SK-MEL-5 (cell line): ENCODE data around the gene GRB10. TPM values are rescaled to one million over a fixed set of nuclear protein-coding genes. Genes with fewer than 3 reads are reported as not detected.

Source experiments
- DNase-seq: peaks from one replicate; pipeline ENCODE4 v3.0.0-alpha.2; 2016; ENCODE audit warnings: low read depth, low spot score
- in situ Hi-C: cut with HindIII; loops from 2 replicates; pipeline ENCODE4 v1.10.0; 2016; ENCODE audit warnings: low sequenced_read_pairs, high pct_unique_total_duplicates, low pct_unique_long_range_greater_than_20kb
- total RNA-seq: library from RNA; depleted of rRNA; stranded (reverse); fragments of >200 nt; shearing (Covaris generic); gene quantifications from 2 replicates; pipeline ENCODE4 v1.2.3, GENCODE V29; 2014

Gene GRB10
- total RNA-seq, 1 experiment from 2014 or later: 94.3 TPM

DNA sequence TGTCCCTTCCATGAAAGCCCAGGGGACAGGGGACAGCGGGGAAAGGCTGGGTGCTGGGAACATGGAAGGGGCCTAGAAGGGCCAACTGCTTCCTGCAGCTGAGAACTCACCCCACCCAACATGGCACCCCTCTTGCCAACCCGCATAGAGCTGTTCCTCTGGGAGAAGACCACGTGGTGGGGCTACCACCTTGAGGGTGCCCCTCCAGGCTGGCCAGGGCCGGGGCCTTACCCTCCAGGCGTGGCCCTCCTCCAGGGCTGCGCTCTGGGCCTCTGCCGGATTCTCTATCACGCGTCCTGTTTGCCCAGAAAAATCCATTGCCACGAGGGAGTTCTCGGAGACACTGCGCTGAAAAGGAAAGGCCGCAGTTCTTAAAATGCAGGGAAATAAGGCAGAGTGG is 177.6 kb downstream of the GRB10 start:
- no peak for DNase-seq
- in situ Hi-C loops: no loop called here

DNA sequence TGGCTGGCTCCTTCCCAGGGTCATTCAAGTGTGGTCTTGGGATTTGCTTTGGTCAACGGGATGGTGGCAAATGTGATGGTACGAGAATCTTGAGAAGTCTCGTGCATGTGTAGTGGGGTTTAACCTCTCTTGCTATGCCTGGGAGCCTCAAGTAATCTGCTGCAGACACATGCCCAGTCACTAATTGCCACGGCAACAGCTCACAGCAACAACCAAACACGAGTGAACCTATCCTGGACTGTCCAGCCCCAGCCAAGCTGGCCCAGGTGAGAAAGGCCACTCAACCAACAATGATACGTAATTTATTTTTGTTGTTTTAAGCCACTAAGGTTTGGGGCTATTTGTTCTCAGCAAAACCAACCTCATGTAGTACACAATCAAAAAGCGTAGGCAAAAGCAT is 179.4 kb downstream of the GRB10 start:
- DNase-seq: no peak
- in situ Hi-C loops: no loop called here

DNA sequence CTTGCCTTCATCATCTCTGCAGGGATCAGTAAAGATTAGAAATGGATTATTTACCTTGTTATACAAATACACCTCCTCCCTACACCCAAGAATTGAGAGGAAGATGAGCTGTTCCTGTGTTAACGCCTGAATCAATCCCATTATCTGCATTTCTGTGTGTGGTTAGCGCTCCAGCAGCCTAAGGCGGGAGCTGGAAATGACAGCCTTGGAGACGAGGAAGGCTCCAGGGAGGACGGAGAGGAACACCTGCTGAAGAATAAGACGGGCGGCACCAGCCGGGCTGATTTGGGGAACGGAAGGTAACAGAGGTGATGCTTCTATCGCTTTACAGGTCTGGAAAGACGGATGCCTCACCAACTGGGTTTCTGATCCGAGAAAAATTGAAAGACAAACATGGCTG is 183.3 kb downstream of the GRB10 start:
- in situ Hi-C loops: no loop called here
- no peak for DNase-seq

DNA sequence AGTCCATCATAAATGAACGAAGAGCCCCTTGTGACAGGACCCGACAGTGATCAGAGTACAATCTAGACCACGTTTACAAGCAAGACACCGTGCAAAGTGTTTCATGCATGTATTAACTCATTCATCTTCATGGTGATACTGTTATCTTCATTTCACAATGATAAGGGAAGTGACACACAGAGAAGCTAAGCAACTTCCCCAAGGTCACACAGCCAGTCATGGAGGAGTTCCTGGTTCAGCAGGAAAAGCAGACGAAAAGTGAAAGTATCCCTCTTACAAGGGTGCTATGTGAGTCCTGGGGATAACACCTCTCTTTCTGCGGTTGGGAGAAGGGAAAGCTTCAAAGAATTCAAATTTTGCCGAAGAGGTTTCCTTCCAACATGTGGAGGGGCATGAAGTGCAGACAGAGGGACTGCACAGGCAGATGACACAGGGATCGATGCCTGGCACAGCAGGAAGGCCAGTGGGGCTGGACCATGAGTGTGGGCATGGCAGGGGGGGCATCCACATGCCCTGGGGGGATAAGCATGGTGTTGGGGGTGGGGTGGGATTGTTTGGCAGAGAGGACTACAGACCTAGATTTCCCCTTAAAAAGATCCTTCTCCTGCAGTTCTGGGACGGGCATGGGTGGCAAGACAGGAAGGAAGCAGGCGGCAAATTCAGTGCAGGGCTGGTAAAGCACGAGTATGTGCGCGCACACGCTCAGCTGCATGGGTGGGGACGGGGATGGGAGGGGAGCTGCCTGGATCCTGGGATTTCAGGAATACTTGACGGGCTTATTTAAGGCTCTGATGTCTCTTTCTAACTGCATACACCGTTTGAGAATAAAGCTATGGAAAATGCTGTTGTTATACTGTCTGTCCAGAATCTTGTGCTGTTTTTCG is 184.0 kb downstream of the GRB10 start:
- DNase-seq: no peak
- in situ Hi-C loops: no loop called here

DNA sequence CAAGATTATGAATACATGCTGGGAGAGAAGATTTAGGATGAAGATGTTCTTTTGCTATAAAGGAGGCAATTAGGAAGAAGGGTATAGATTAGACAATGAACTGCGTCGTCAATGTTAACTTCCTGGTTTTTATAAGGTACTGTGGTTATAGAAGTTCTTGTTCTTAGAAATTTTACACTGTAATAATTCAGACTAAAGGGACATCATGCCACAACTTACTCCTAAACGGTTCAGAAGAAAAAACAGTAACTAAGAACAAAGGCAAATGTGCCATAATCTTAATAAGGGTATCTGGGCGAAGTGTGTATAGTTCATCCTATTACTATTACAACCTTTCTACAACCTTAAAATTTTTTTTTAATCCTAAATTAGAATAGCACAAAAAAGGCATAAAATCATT is 186.2 kb downstream of the GRB10 start:
- no peak for DNase-seq
- in situ Hi-C loops: no loop called here

DNA sequence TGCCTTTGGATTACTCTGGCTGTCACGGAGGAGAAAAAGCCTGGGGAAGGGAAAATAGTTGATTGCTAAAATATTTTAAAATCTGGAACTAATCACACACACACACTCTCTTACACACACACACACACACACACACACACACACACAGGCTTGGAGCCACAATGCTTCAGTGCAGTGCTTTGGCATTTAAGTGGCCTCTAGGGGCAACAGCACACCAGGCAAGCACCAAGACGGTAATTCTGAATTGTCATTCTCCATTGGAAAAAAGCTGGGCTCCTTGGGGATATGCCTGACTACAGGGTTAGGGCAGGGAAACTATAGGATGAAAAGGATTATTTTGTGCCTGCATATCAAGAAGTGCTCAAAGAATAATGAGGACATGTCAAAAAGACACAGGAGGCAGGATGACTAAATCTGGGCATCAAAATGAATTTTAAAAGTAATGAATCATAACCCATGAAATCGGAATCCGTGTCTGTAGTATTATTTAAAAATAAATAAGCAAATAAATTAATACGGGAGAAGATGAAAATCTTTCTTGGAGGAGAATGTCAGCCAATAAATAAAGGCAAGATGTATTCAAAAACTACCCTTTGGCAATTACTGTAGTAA is 187.1 kb downstream of the GRB10 start:
- peak; percentile 63 for DNase-seq
- in situ Hi-C loops: no loop called here

DNA sequence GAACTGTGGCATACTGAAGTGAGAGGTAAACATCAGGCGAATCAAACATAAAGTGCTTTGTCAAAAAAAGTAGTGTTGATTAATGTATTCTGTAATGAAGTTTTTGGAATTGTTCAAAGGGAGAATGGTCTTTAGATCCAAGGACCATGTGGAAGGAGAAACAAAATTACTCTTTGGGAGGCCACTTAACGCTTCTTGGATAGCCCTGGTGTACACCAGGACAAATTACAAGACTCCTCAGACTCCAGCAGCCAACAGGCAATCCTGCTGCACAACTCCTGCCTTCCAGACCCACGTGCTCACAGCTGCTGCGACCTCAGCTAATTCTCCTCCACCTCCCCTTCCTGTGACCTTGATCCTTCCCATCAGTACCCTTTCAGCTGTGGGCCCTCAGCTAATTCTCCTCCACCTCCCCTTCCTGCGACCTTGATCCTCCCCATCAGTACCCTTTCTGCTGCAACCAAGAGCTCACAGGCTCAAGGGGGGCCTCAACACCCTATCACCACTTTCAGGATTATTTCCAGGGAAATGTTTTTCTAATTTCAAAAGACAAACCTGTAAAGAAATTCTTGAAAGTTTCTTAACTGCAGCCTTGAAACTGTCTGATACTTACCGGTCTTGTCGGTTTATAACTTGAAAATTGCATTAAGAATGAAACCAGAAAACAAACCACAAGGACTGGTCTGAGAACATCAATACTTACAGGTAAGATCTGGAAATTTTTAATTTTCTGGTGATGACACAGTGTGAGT is 187.8 kb downstream of the GRB10 start:
- no peak for DNase-seq
- in situ Hi-C loops: no loop called here

DNA sequence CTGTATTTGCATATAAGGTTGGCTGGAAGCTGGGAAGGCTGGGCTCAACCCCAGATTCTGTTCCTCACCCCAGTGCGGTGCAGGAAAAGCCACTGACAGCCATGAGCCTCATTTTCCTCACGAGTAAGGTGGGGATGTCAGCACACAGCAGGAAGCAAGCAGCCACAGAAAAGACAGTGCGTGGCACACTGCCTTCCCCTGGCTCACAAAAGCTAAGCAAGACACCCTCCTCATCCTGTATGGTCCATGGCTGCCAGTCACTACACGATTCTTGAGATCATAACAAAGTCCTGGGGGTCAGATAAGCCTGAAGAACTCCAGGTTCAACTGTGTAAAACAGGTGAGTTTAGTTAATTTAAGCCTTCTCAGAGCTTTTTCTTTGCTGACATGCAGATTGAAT is 188.6 kb downstream of the GRB10 start:
- no peak for DNase-seq

DNA sequence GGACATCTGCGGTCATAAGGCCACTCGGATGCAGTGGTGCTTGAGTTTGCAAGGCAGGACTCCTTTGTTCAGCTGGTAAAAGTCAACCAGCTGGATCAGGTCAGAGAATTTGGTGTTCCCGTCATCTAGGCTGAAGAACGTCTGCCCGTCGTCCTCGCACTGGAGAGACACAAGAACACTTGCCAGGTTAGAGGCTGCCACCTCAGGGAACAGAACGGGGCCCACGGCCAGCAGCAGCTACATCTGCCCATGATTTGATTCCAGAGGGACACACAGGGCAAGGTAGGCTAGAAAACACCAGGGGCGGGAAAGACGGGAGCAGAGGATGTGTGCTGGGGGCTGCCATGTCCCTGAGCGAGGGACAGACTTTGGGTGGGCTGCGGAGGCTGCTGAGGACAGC is 189.8 kb downstream of the GRB10 start:
- no peak for DNase-seq
- in situ Hi-C loops: no loop called here

More for the DNA sequence above, 188.6 kb downstream of the GRB10 start:
- in situ Hi-C loops: no loop called here

DNA sequence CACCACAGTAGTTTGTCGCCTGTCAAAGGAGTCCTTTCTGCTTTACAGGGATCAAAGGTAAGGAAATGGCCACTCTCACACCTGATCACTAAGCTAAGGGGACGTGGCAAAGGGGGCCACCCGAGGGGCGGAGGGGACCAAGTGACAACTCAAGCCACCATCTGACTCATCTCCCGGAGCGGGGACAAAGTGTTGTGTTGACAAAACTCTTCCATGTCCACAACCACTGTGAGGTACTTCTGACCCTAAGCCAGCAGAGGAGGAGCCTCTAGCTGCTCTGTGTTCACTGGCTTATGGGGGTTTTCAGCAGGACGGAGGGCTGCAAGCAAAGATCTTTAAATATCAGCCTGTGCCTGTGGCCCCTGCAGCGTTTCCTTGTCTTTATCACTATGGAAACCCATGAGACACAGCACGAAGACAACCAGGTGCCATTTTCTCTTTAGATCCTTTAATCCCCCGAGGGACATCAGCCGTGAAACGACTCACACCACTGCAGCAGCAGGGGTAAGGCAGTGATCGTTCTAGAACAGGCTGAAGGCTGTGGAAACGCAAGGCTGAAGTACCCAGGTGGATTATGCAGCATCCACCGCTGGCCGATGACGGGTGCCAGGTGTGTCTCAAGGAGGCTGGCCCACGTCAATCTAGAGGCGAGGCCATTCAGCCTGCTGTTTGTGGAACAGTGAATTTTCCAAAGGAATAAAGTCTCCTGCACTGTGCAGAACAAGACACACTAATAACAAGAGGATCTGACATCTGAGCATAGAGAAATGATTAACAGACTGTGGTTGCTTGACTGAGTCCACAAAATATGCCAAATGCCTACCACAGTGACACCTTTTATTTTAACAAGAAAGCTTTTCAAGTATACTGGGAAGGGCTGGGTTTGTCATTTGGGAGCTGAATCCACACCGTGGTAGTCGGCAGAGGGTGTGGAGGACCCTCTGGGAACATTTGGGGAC is 190.9 kb downstream of the GRB10 start:
- in situ Hi-C loops: no loop called here
- DNase-seq: no peak

DNA sequence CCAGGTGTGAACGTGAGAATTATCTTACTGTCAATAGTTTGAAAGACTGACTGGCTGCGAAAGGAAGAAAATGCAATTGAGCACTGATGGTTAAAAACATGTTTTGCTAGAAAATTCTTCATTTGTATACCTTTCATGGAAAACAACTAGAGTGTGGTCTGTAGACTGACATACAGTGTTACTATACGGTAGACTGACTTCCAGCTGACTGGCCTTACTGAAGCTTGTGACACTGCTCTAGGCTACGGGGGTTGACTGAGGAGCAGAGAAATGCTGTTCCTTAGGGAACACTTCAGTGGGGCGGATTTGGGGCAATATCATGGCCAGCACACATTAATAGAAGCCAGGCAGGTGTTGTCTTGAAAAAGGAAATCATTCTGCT is 191.6 kb downstream of the GRB10 start:
- in situ Hi-C loops: no loop called here

DNA sequence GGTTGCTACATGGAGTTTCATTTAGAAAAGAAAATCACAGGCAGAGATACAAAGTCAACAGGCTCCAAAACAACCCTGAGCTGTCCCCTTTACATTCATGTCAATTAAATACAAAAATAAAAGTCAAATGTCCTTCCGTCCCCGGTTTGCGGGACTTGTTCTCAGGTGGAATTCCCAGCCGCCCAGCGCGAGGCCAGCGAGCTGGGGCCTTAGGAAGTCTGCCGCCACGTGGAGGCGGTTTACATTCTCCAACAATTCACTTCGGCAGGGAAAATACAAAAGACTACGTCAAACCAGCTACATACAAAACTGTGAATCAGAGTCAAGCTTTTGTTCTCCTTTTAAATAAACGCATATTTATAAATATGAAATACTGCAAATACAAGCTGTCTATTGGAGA is 192.2 kb downstream of the GRB10 start:
- in situ Hi-C loops: no loop called here
- no peak for DNase-seq

More for the DNA sequence above, 191.6 kb downstream of the GRB10 start:
- no peak for DNase-seq

DNA sequence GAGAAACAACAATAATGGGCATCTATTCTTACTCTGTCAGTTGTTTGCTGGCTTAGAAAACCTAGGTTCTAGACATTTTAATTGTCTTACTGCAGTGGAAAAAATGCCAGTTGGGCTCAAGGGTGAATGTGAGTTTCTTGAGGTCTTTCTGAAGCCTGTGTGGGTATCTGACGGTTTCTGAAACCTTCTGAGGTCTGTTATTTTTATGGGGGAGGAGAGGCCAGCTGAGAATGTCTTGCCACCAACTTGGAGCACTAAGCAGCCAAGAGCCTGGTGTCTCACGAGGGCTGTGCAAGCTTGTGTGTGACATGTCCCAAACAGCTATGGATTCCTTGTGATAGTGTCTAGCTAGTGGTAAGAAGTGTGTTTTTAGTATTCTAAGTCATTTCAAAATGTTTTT is 193.3 kb downstream of the GRB10 start:
- no peak for DNase-seq
- in situ Hi-C loops: no loop called here

DNA sequence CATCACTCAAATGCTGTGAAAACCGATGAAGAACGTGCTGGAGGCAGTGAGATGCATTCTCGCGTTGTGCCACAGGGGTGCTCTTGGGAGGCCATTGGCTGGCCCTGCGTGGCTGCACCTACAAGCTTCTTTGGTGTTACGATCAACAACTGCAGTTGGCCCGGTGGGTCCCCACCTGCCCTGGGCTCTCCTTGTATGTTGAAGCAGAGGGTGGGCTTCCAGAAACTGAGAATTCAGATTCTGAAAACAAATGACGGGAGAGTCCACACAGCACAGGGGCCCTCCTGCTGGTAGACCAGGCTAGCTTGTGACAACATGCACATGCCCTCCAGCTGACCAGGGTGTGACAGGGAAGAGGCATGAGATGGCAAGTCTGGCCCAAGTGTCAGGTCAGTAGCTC is 193.8 kb downstream of the GRB10 start:
- DNase-seq: peak; percentile 33
- in situ Hi-C loops: no loop called here

DNA sequence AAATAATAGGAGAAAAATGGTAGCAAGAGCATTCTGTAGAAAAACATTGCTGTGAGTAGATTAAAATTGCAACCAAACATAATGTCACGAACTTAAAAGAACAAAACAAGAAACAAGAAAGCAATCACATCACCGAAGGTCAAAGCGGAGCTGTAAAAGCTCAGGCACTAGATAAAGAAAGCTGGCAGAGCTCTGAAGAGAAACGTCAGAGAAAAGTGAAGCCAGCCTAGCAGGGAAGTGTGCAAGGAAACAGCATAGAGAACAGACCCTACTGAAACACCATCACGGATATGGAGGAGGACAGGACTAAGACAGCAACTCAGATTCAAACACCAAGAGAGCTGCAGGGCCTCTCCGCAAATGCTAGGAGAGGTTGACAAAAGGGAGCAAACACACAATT is 195.0 kb downstream of the GRB10 start:
- in situ Hi-C loops: no loop called here
- DNase-seq: no peak

DNA sequence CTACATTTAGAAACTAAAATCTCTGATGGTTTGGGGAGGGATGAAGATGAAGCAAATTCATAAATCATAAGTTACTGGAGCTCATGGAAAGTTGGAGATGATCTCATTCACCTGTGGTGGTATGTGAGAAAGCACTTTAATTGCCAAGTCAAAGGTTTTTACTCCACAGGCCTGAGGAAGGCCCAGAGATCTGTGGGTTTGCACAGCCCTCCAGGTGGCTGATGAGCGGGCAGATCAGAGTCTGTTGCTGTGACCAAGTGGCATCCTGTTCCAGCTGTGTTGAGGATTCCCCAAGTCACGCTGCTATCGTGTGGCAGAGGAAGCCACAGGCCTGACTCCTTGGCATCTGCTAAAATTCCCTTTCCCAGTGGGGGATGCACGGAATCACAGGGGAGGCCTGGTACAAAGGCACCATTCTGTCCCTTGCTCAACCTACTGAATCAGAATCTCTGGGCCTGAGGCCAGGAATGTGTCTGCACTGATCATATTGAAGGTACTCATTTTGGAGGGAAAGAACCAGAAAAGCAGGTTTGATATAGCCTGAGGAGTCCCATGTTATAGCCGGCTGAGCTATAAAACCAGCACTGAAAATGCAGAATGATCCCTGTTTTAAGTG is 197.8 kb downstream of the GRB10 start:
- in situ Hi-C loops: no loop called here
- peak; percentile 59 for DNase-seq

DNA sequence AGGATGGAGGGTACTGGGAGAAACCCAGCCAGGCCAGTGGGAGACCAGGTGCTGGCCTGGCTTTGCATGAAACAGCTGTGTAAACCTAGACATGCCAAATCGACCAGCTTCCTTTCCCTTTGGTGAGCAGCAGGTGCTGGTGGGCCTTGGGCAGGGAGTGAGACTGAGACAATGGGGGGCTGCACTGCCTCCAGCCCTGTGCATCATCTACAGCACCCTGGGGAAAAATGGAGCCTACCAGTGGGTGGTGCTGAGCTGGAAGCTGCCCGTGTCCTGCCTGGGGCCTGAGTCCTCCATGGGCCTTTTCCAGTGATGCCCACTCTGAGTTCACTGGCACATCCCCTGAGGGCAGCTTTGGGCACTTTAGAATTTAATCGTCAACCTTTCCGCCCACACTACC is 198.3 kb downstream of the GRB10 start:
- no peak for DNase-seq
- in situ Hi-C loops: no loop called here
